ENCODE data around the gene WWTR1. TPM values are rescaled to one million over a fixed set of nuclear protein-coding genes. Genes with fewer than 3 reads are reported as not detected.
A peak's percentile ranks its signal among the peaks of the same experiment; 100 is the strongest.

The WWTR1 gene
- total RNA-seq, 1 donor from 2014 or later: 137 TPM

DNA sequence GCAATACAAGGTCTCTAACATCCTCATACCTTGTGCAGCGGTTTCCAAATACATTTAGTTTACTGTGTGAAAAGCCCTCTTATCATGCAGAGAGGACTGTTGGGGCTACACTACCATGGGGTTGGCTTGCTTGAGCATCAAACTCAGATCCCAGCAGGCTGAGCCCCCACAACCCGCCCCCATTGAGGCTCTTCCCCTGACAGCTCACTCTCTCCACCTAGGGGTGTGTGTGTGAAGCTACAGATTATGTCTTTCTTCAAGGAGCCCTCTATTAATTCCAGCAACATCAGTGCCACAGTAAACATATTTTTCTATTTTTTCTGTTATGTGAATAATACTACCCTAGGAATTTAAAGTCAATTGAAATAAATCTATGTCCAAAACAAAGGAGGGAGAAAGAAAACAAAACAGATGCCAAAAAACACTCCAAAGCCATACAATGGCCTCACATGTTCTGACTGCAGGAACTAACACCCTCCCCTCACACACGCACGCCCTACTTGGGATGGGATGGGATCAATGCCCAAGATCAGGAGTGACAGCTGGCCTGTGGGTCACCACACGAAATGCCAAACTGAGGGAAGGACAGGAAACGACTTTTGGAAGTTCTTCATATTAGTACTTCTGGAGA, 168.7 kb downstream of the WWTR1 start:
- no peaks in the 10 kb centered on the region for H3K27me3 Mint-ChIP-seq (ENCODE audit: unreplicated experiment)
- peaks cover 17% of the 10 kb centered on the region for H3K4me1 Mint-ChIP-seq (ENCODE audit: unreplicated experiment)
- TF ChIP-seq, protein P1, sequence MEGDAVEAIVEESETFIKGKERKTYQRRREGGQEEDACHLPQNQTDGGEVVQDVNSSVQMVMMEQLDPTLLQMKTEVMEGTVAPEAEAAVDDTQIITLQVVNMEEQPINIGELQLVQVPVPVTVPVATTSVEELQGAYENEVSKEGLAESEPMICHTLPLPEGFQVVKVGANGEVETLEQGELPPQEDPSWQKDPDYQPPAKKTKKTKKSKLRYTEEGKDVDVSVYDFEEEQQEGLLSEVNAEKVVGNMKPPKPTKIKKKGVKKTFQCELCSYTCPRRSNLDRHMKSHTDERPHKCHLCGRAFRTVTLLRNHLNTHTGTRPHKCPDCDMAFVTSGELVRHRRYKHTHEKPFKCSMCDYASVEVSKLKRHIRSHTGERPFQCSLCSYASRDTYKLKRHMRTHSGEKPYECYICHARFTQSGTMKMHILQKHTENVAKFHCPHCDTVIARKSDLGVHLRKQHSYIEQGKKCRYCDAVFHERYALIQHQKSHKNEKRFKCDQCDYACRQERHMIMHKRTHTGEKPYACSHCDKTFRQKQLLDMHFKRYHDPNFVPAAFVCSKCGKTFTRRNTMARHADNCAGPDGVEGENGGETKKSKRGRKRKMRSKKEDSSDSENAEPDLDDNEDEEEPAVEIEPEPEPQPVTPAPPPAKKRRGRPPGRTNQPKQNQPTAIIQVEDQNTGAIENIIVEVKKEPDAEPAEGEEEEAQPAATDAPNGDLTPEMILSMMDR (IDR thresholded peaks at IDR 0.05; ENCODE audit: unreplicated experiment): peak; percentile 38
- H3K27ac Mint-ChIP-seq (ENCODE audit: unreplicated experiment): no peak overlapping the region
- DNase-seq (ENCODE audit: low spot score): peak; percentile 29
- H3K4me3 Mint-ChIP-seq (ENCODE audit: unreplicated experiment): no peak overlapping the region
- no peaks in the 10 kb centered on the region for H3K36me3 Mint-ChIP-seq (ENCODE audit: low read depth, unreplicated experiment)
- no peaks in the 10 kb centered on the region for H3K9me3 Mint-ChIP-seq (ENCODE audit: unreplicated experiment)

DNA sequence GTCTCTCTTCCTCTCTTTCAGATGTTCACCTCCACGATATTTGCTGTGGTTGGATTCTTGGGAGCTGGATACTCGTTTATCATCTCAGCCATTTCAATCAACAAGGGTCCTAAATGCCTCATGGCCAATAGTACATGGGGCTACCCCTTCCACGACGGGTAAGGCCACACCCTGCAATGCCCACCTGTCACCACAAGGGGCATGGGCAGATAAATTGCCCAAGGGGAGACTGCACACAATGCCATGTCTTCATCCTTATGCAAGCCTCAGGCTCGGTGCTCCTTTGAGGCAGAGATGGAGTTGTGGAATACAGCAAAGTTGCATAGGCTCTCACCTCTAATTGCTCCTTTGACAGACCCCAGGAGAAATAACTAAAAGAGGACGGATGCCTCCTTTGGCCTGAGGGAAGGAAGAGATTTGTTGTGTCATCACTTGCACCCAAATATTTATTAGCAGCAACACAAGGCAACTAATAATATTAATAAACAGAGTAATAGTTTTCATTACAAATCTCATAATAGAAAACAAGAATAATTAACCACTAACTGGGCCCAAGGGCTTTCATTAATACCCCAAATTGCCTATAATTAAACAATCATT, 170.1 kb downstream of the WWTR1 start:
- Mint-ChIP-seq H3K4me3 (ENCODE audit: unreplicated experiment) (no peak overlapping the region), H3K9me3 (ENCODE audit: unreplicated experiment) (no peaks in the 10 kb centered on the region), H3K27me3 (ENCODE audit: unreplicated experiment) (no peaks in the 10 kb centered on the region), H3K27ac (ENCODE audit: unreplicated experiment) (no peak overlapping the region), H3K4me1 (ENCODE audit: unreplicated experiment) (peaks cover 17% of the 10 kb centered on the region), H3K36me3 (ENCODE audit: low read depth, unreplicated experiment) (no peaks in the 10 kb centered on the region)
- DNase-seq (ENCODE audit: low spot score): peak; percentile 43
- TF ChIP-seq, protein P1 (IDR thresholded peaks at IDR 0.05; ENCODE audit: unreplicated experiment): peak; percentile 79

DNA sequence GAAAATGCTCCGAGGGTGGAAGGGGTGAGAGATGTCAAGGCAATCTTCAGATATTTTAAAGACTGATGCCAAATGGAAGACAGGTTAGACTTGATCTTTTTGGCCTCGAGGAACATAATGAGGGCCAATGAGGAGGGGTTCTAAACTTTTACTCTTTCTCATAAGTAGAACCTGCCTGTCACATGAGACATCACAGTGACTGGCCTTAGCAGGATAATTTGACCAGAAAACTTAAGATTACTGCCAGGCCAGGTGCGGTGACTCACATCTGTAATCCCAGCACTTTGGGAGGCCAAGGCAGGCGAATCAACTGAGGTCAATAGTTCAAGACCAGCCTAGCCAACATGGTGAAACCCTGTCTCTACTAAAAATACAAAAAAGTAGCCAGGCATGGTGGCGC, 171.1 kb downstream of the WWTR1 start:
- Mint-ChIP-seq H3K27ac (ENCODE audit: unreplicated experiment) (no peak overlapping the region), H3K9me3 (ENCODE audit: unreplicated experiment) (no peaks in the 10 kb centered on the region), H3K4me1 (ENCODE audit: unreplicated experiment) (peaks cover 17% of the 10 kb centered on the region), H3K4me3 (ENCODE audit: unreplicated experiment) (no peak overlapping the region), H3K27me3 (ENCODE audit: unreplicated experiment) (no peaks in the 10 kb centered on the region), H3K36me3 (ENCODE audit: low read depth, unreplicated experiment) (no peaks in the 10 kb centered on the region)
- TF ChIP-seq, protein P1 (IDR thresholded peaks at IDR 0.05; ENCODE audit: unreplicated experiment): no peak
- DNase-seq (ENCODE audit: low spot score): no peak

DNA sequence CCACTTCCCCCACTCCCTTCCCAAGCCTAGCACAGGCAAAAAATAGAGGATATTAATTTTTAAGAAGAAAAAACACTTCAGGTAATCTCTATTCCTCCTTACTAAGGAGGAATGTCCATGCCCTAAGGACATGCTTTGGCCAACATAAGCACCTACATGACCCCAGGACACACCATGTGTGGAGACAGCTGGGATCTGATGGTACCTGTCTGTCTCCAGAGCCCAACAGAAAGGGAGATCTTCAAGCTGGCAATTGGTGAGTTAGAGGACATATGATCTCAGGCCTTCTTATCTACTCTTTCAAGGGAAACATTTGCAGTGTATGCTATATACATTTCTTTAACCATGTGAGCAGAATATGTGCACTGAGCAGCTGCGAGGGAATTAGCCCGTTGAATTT, 176.3 kb downstream of the WWTR1 start:
- DNase-seq (ENCODE audit: low spot score): no peak
- H3K4me1 Mint-ChIP-seq (ENCODE audit: unreplicated experiment): peaks cover 15% of the 10 kb centered on the region
- no peaks in the 10 kb centered on the region for H3K27me3 Mint-ChIP-seq (ENCODE audit: unreplicated experiment)
- no peak overlapping the region for H3K4me3 Mint-ChIP-seq (ENCODE audit: unreplicated experiment)
- no peaks in the 10 kb centered on the region for H3K36me3 Mint-ChIP-seq (ENCODE audit: low read depth, unreplicated experiment)
- H3K9me3 Mint-ChIP-seq (ENCODE audit: unreplicated experiment): no peaks in the 10 kb centered on the region
- no peak overlapping the region for H3K27ac Mint-ChIP-seq (ENCODE audit: unreplicated experiment)
- TF ChIP-seq, protein P1 (IDR thresholded peaks at IDR 0.05; ENCODE audit: unreplicated experiment): no peak

DNA sequence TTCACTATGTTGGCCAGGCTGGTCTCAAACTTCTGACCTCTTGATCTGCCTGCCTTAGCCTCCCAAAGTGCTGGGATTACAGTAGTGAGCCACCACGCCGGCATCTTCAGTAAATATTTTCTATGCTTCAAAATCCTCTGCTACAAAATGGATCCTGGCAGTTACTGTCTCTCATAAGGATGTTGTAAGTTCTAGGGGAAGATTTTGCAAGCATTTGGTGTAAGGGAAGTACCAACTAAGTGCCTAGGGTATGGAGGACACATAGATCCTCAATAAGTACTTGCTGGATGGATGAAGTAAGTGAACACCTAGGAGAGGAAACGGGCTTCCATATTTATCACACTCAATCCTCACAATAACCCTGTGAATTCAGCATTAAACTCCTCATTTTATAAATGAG, 176.8 kb downstream of the WWTR1 start:
- H3K36me3 Mint-ChIP-seq (ENCODE audit: low read depth, unreplicated experiment): no peaks in the 10 kb centered on the region
- peaks cover 18% of the 10 kb centered on the region for H3K4me1 Mint-ChIP-seq (ENCODE audit: unreplicated experiment)
- H3K27me3 Mint-ChIP-seq (ENCODE audit: unreplicated experiment): no peaks in the 10 kb centered on the region
- no peak for DNase-seq (ENCODE audit: low spot score)
- TF ChIP-seq, protein P1 (IDR thresholded peaks at IDR 0.05; ENCODE audit: unreplicated experiment): no peak
- H3K27ac Mint-ChIP-seq (ENCODE audit: unreplicated experiment): no peak overlapping the region
- H3K9me3 Mint-ChIP-seq (ENCODE audit: unreplicated experiment): no peaks in the 10 kb centered on the region
- H3K4me3 Mint-ChIP-seq (ENCODE audit: unreplicated experiment): no peak overlapping the region
